ENCODE data around the gene NOTUM.

NOTUM gene

DNA sequence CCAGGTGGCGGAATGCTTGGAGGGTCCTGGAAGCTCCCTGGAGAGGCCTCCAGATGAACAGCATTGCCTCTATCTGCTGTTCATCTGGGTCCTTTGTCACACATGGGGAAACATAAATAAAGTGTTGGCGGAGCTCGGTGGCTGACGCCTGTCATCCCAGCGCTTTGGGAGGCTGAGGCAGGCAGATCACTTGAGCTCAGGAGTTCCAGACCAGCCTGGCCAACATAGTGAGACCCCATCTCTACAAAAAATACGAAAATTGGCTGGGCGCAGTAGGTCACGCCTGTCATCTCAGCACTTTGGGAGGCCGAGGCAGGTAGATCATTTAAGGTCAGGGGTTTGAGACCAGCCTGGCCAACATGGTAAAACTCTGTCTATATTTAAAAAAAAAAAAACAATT lies 16.1 kb downstream of the NOTUM start:
- no peaks in the 10 kb centered on the region for H3K4me1 ChIP-seq (ENCODE audit: control insufficient read depth, insufficient read depth, low read length, poor library complexity, severe bottlenecking)
- no peaks in the 10 kb centered on the region for H3K9me3 ChIP-seq (ENCODE audit: control insufficient read depth, low read length)
- H3K4me3 ChIP-seq (ENCODE audit: insufficient read depth, low read depth, low read length, poor library complexity, severe bottlenecking): no peak overlapping the region
- no peak for DNase-seq
- no peaks in the 10 kb centered on the region for H3K36me3 ChIP-seq (ENCODE audit: control insufficient read depth, insufficient read depth, low read length)
- no peak overlapping the region for H3K27ac ChIP-seq (ENCODE audit: insufficient read depth, low read length, poor library complexity, severe bottlenecking)
- H3K27me3 ChIP-seq (replicated peaks; ENCODE audit: control insufficient read depth, insufficient read depth, low read length, poor library complexity, severe bottlenecking): peaks cover 6% of the 10 kb centered on the region

DNA sequence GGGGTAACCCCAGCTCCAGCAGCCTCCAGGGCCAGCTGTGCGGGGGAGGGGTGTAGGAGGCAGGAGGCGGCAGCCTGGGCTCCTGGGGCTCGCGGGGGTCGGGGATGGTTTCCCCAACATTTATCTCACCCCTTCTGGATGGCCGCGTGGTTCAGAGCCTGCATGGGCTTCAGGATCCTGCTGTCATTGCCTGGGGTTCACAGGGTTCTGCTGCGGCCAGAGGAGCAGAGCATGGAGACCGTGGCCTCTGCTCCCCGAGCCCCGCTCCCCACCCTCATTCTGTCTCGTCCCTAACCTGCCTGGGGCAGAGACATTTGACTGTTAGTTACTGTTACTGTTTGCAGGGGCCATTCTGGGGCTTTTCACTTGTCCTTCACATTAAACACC lies 18.8 kb downstream of the NOTUM start:
- H3K27me3 ChIP-seq (replicated peaks; ENCODE audit: control insufficient read depth, insufficient read depth, low read length, poor library complexity, severe bottlenecking): peaks cover 6% of the 10 kb centered on the region

DNA sequence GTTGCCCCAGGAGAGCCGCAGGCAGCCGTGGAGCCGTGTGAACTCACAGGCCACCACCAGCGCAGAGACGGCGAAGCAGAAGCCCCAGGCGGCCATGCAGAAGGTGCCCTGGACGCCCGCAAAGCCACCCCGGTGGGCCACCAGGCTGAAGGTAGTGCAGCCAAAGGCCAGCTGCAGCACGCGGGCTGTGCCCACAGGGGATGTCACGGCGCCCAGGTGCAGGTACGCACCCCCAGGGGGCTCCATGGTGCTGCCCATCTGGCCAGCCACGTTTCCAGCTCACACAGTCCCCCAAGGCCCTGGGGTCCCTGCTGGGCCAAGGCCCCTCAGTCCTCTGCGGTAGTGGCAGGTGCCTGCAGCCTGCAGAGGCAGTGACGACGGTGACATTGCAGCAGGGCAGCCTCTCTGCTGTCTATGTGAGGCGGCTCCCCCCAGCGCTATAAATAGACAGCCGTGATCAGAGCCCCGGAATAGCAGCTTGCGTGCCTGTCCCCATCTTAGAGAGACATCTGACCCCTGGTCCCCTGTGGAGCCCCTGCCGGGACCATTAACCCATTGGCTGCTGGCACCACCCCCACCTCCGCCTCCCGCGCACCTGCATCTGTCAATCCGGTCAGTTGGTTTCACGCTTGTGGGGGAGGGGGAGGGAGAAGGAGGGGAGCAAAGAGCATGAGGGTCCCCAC lies 19.4 kb downstream of the NOTUM start:
- H3K4me3 ChIP-seq (ENCODE audit: insufficient read depth, low read depth, low read length, poor library complexity, severe bottlenecking): no peak overlapping the region
- DNase-seq: no peak
- H3K9me3 ChIP-seq (ENCODE audit: control insufficient read depth, low read length): no peaks in the 10 kb centered on the region
- no peaks in the 10 kb centered on the region for H3K36me3 ChIP-seq (ENCODE audit: control insufficient read depth, insufficient read depth, low read length)
- H3K27ac ChIP-seq (ENCODE audit: insufficient read depth, low read length, poor library complexity, severe bottlenecking): no peak overlapping the region
- peaks cover 6% of the 10 kb centered on the region for H3K27me3 ChIP-seq (replicated peaks; ENCODE audit: control insufficient read depth, insufficient read depth, low read length, poor library complexity, severe bottlenecking)
- H3K4me1 ChIP-seq (ENCODE audit: control insufficient read depth, insufficient read depth, low read length, poor library complexity, severe bottlenecking): peaks cover 5% of the 10 kb centered on the region

More for the DNA sequence above, 18.8 kb downstream of the NOTUM start:
- no peak for DNase-seq
- H3K4me3 ChIP-seq (ENCODE audit: insufficient read depth, low read depth, low read length, poor library complexity, severe bottlenecking): no peak overlapping the region
- no peaks in the 10 kb centered on the region for H3K9me3 ChIP-seq (ENCODE audit: control insufficient read depth, low read length)
- H3K4me1 ChIP-seq (ENCODE audit: control insufficient read depth, insufficient read depth, low read length, poor library complexity, severe bottlenecking): peaks cover 3% of the 10 kb centered on the region
- H3K27ac ChIP-seq (ENCODE audit: insufficient read depth, low read length, poor library complexity, severe bottlenecking): no peak overlapping the region
- no peaks in the 10 kb centered on the region for H3K36me3 ChIP-seq (ENCODE audit: control insufficient read depth, insufficient read depth, low read length)

DNA sequence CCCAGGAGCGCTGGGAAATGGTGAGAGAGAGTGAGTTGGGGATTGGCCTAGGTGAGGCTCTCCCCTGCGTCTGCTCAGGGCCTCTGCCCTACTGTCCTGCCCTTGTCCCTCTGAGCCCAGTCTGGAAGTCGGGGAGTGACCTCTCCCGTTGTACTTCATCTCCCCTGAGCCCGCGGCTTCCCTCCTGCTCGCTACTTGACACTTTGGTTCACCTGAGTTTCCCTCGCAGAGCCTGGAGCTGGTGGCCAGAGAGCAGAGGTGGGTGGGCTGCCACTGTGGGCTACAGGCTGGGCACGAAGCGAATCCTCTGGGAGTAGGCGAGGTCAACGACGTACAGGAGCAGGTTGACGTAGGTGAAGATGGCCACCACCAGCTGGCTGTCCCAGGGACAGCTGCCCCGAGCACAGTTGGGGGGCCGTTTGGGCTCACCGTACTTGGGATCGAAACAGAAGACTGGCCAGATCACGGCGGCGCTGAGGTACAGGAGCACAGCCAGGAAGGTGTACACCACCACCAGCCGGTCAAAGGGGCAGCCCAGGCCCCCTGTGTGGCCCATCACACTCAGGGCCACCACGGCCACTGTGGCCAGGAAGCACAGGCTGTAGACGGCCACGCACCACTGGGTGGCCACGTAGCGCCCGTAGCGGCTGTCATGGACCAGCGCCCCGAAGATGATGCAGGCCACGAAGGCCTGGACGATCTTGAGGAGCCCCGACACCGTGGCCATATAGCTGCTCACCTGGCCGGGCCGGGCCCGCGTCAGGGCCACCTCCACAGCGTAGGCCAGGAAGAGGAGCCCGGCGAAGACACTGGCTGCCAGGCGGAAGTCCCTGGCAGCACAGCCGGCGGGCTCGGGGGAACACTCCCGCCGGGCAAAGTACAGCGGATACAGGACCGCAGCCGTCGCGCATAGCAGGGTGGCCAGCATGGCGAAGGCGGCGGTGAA lies 20.2 kb downstream of the NOTUM start:
- no peak for DNase-seq

DNA sequence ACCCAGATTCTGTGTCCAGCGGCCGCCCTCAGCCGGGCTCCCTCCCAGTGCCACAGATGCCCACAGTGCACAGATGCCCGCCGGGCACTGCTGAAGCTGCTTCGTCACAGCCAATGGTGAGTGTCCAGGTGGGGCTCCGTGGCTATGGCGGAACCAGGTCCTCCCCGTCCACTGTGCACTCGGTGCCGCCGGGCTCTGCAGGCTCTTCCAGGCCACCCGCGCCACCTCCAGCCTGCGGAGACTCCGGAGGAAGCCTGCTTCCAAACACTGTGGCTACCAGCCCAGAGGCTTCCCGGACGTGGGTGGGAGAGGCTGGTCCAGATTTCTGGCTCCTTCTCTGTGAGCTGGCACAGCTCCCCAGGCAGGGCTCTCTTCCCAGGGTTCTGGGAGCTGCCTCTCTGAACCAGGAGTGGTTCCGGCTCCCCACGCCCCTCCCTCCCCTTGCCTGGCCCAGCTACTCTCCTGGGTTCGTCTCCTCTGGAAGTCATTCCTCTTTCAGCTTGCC lies 21.1 kb downstream of the NOTUM start:
- Histone ChIP-seq H3K4me3 (ENCODE audit: insufficient read depth, low read depth, low read length, poor library complexity, severe bottlenecking) (no peak overlapping the region), H3K4me1 (ENCODE audit: control insufficient read depth, insufficient read depth, low read length, poor library complexity, severe bottlenecking) (peaks cover 8% of the 10 kb centered on the region), H3K27ac (ENCODE audit: insufficient read depth, low read length, poor library complexity, severe bottlenecking) (no peak overlapping the region), H3K27me3 (replicated peaks; ENCODE audit: control insufficient read depth, insufficient read depth, low read length, poor library complexity, severe bottlenecking) (peaks cover 6% of the 10 kb centered on the region), H3K36me3 (ENCODE audit: control insufficient read depth, insufficient read depth, low read length) (no peaks in the 10 kb centered on the region), H3K9me3 (ENCODE audit: control insufficient read depth, low read length) (no peaks in the 10 kb centered on the region)
- no peak for DNase-seq

More for the DNA sequence above, 20.2 kb downstream of the NOTUM start:
- Histone ChIP-seq H3K9me3 (ENCODE audit: control insufficient read depth, low read length) (no peaks in the 10 kb centered on the region), H3K4me3 (ENCODE audit: insufficient read depth, low read depth, low read length, poor library complexity, severe bottlenecking) (no peak overlapping the region), H3K4me1 (ENCODE audit: control insufficient read depth, insufficient read depth, low read length, poor library complexity, severe bottlenecking) (peaks cover 8% of the 10 kb centered on the region), H3K36me3 (ENCODE audit: control insufficient read depth, insufficient read depth, low read length) (no peaks in the 10 kb centered on the region), H3K27me3 (replicated peaks; ENCODE audit: control insufficient read depth, insufficient read depth, low read length, poor library complexity, severe bottlenecking) (peaks cover 6% of the 10 kb centered on the region), H3K27ac (ENCODE audit: insufficient read depth, low read length, poor library complexity, severe bottlenecking) (no peak overlapping the region)

DNA sequence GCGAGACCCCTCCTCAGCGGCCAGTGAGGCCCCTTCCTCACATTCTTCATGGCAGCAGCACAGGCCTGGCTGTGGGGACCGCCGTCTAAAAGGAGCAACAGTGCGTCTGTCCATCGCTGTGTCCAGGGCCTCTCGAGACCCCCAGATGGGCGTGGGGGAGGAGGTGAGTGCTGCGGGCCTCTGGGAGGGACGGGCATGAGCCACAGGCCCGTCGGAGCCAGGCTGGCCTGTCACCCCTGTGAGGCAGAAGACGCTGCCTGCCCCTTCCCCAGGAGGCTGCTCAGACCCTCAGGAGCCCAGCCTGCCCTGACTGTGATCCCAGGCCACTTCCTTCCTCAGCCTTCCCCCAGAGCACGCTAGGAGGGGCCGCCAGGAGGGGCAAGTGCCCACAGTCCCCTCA lies 21.8 kb downstream of the NOTUM start:
- Histone ChIP-seq H3K27me3 (replicated peaks; ENCODE audit: control insufficient read depth, insufficient read depth, low read length, poor library complexity, severe bottlenecking) (peaks cover 6% of the 10 kb centered on the region), H3K4me1 (ENCODE audit: control insufficient read depth, insufficient read depth, low read length, poor library complexity, severe bottlenecking) (peaks cover 8% of the 10 kb centered on the region), H3K36me3 (ENCODE audit: control insufficient read depth, insufficient read depth, low read length) (no peaks in the 10 kb centered on the region), H3K9me3 (ENCODE audit: control insufficient read depth, low read length) (no peaks in the 10 kb centered on the region), H3K27ac (ENCODE audit: insufficient read depth, low read length, poor library complexity, severe bottlenecking) (no peak overlapping the region), H3K4me3 (ENCODE audit: insufficient read depth, low read depth, low read length, poor library complexity, severe bottlenecking) (no peak overlapping the region)
- DNase-seq: no peak

DNA sequence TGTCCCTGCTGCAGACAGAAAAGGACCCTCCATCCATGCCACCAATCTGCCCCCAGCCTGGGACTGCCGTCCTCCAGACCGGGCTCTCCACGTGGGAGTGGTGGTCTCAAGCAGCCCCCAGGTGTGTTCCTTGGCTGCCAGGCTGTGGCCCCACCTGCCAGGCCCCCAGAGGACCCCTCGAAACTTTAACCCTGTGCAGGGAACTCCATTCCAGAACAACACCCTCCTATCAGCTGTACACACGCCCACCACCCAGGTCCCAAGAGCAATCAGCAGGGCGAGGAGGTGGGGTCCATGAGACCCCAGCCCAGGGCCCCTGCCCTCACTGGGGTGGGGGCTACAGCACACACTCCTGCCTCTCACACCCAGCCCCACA lies 25.3 kb downstream of the NOTUM start:
- Histone ChIP-seq H3K4me1 (ENCODE audit: control insufficient read depth, insufficient read depth, low read length, poor library complexity, severe bottlenecking) (peaks cover 8% of the 10 kb centered on the region), H3K27ac (ENCODE audit: insufficient read depth, low read length, poor library complexity, severe bottlenecking) (no peak overlapping the region), H3K9me3 (ENCODE audit: control insufficient read depth, low read length) (no peaks in the 10 kb centered on the region), H3K4me3 (ENCODE audit: insufficient read depth, low read depth, low read length, poor library complexity, severe bottlenecking) (no peak overlapping the region), H3K27me3 (replicated peaks; ENCODE audit: control insufficient read depth, insufficient read depth, low read length, poor library complexity, severe bottlenecking) (no peaks in the 10 kb centered on the region), H3K36me3 (ENCODE audit: control insufficient read depth, insufficient read depth, low read length) (no peaks in the 10 kb centered on the region)
- DNase-seq: no peak

DNA sequence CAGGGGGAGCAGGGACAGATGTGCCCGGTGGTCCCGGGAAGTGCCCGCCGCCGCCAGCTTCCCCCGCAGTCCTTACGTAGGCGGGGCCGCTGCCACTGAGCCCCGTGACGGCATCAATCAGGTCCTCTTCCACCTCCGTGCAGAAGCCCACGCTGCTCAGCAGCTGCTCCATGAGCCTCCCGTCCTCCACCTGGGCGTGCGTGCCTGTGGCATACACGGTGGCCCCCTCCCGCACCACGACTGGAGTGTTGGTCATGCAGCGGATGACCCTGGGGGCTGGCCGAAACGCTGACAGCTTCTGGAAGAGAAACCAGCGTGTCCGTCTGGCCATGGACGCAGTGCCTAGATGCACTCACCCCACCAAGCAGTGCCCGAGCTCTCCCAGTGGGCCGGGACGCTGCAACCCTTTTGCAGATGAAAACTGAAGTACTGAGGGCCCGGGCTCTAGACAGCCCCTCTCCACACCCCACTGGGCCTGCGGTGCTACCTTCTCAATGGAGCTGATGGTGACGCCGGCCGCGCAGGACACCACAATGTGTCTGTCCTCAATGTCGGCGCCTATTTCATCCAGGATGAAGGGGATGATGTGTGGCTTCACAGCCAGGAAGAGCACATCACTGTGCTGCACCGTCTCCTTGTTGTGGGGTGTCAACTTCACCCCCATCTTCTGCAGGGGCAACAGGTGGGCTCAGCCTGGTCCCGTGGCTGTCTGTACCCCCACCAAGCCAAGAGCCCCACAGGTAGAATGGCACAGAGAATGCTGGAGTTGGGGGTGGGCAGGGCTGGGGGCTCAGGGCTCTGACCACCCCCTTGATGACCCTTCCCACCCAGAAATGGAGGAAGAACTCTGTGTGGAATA lies 25.9 kb downstream of the NOTUM start:
- Histone ChIP-seq H3K27me3 (replicated peaks; ENCODE audit: control insufficient read depth, insufficient read depth, low read length, poor library complexity, severe bottlenecking) (no peaks in the 10 kb centered on the region), H3K9me3 (ENCODE audit: control insufficient read depth, low read length) (no peaks in the 10 kb centered on the region), H3K36me3 (ENCODE audit: control insufficient read depth, insufficient read depth, low read length) (no peaks in the 10 kb centered on the region), H3K4me3 (ENCODE audit: insufficient read depth, low read depth, low read length, poor library complexity, severe bottlenecking) (no peak overlapping the region), H3K27ac (ENCODE audit: insufficient read depth, low read length, poor library complexity, severe bottlenecking) (no peak overlapping the region), H3K4me1 (ENCODE audit: control insufficient read depth, insufficient read depth, low read length, poor library complexity, severe bottlenecking) (peaks cover 8% of the 10 kb centered on the region)
- DNase-seq: no peak

DNA sequence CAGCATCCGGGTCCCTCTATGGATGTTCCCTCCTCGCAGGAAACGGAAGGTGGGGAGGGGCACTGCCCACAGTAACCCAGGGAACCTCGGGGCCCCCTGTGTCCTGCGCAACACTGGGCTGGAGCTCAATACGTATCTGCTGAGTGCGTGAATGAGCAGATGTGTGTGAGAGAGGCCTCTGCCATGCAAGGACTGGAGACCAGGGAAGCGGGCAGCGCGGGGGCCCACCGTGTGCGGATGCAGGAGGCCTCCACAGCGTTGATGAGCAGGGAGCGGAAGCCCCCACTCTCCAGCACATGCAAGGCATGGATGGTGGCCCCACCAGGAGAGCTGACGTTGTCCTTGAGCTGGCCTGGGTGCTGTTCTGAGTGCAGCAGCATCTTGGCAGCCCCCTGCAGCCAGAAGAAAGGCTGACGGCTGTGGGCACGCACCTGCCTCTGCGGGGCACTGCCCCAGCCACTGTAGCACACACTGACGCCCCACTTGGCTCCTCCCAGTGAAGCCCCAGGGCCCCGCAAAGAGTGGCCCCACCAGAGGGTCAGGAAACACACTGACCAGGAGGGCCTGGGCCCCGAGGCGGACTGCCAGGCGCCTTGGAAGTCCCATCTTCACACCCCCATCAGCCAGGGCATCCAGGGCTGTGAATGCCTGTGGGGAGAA lies 26.8 kb downstream of the NOTUM start:
- Histone ChIP-seq H3K27me3 (replicated peaks; ENCODE audit: control insufficient read depth, insufficient read depth, low read length, poor library complexity, severe bottlenecking) (peaks cover under 1% of the 10 kb centered on the region), H3K4me3 (ENCODE audit: insufficient read depth, low read depth, low read length, poor library complexity, severe bottlenecking) (no peak overlapping the region), H3K9me3 (ENCODE audit: control insufficient read depth, low read length) (no peaks in the 10 kb centered on the region), H3K36me3 (ENCODE audit: control insufficient read depth, insufficient read depth, low read length) (no peaks in the 10 kb centered on the region), H3K4me1 (ENCODE audit: control insufficient read depth, insufficient read depth, low read length, poor library complexity, severe bottlenecking) (peaks cover 8% of the 10 kb centered on the region), H3K27ac (ENCODE audit: insufficient read depth, low read length, poor library complexity, severe bottlenecking) (no peak overlapping the region)
- no peak for DNase-seq
